Effector memory CD8-positive, alpha-beta T cell (primary cell): ENCODE measurements around the gene PIGA.
"Not testable (repeated sequence)": the region's sequence is repeated elsewhere in the genome, so short reads cannot be mapped to it uniquely, and the experiment has no call there.

Experiments
- ATAC-seq: fragments of 150-1000 bp; cut with Tn5 transposase; replicated peaks from 2 replicates; pipeline ENCODE4 v1.10.0; 2021; ENCODE audit warnings: mild to moderate bottlenecking, moderate library complexity
- DNase-seq, 3 experiments: peaks; one replicate each; pipeline ENCODE4 v3.0.0; 2021
- H3K27ac Mint-ChIP-seq, 2 donors: one replicate each; pipeline ENCODE4 v1.8.0; 2022; ENCODE audit warnings: mild to moderate bottlenecking in 2 of 2, mixed read lengths in 2 of 2, moderate library complexity in 2 of 2
- H3K27me3 Mint-ChIP-seq, 2 donors: one replicate each; pipeline ENCODE4 v1.8.0; 2022; ENCODE audit warnings: mixed read lengths in 2 of 2
- H3K36me3 Mint-ChIP-seq: one replicate; pipeline ENCODE4 v1.8.0; 2022; ENCODE audit warnings: mild to moderate bottlenecking, moderate library complexity, mixed read lengths; ENCODE audit not compliant: insufficient read depth
- H3K4me1 Mint-ChIP-seq, 2 donors: one replicate each; pipeline ENCODE4 v1.8.0; 2022; ENCODE audit warnings: low read depth in 2 of 2, mixed read lengths in 2 of 2
- H3K4me3 Mint-ChIP-seq, 2 donors: one replicate each; pipeline ENCODE4 v1.8.0; 2022; ENCODE audit warnings: mild to moderate bottlenecking in 2 of 2, mixed read lengths in 2 of 2, moderate library complexity in 2 of 2
- H3K9me3 Mint-ChIP-seq, 2 donors: one replicate each; pipeline ENCODE4 v1.8.0; 2022; ENCODE audit warnings: mixed read lengths in 2 of 2

Gene PIGA

DNA sequence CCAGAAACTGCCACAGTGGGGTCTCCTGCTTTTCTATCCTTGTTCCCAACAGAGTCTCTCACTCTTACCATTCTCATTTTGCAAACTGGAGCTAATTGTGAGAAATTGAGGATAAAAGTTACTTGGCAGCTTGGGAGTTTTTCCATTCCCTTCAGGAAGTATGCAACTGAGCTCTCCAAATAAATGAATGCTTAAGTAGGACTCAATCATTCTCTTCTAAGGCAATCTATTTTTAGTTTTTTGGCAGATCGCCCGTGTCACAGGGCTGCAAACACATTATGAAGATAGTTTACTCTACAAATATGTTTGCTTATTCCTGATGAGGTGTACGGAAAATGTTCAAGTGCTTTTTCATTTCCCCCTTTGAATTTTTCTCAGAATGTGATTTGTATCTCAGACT is 25.2 kb downstream of the PIGA start:
- ATAC-seq, result no peak
- Mint-ChIP-seq H3K36me3 (peaks cover 3% of the 10 kb centered on the region), H3K27me3 (no peaks in the 10 kb centered on the region), H3K4me3 (no peak overlapping the region), H3K9me3 (no peaks in the 10 kb centered on the region), H3K4me1 (no peaks in the 10 kb centered on the region), H3K27ac (no peak overlapping the region)
- no peak for DNase-seq

GRCh38 chrX:15305899-15306298 is 29.4 kb downstream of the PIGA start:
- ATAC-seq, H3K4me1 Mint-ChIP-seq, H3K4me3 Mint-ChIP-seq, H3K27me3 Mint-ChIP-seq, H3K9me3 Mint-ChIP-seq, DNase-seq, H3K36me3 Mint-ChIP-seq, H3K27ac Mint-ChIP-seq: not testable (repeated sequence)

DNA sequence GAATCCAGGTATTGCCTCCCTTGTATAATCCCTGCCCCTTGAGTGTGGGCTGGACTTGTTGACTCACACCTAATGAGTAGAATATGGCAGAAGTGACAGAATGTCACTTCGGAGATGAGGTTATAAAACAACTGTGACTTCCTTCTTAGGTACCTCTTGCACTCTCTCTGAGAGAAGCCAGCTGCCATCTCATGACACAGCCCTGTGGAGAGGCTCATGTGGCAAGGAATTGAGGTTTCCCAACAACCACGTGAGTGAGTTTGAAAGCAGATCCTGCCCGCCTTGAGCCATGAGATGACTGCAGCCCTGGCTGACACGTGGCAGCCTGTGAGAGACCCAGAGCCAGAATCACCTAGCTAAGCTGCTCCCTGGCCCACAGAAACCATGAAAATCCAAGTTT is 33.4 kb downstream of the PIGA start:
- Mint-ChIP-seq H3K9me3 (no peaks in the 10 kb centered on the region), H3K4me3 (no peak overlapping the region), H3K27ac (no peak overlapping the region), H3K27me3 (no peaks in the 10 kb centered on the region), H3K4me1 (peaks cover 0 to 4% of the 10 kb centered on the region in 2 donors), H3K36me3 (no peaks in the 10 kb centered on the region)
- ATAC-seq, result peak; percentile 32
- no peak for DNase-seq

GRCh38 chrX:15299941-15300851 is 35.1 kb downstream of the PIGA start:
- no peaks in the 10 kb centered on the region for H3K9me3 Mint-ChIP-seq

DNA sequence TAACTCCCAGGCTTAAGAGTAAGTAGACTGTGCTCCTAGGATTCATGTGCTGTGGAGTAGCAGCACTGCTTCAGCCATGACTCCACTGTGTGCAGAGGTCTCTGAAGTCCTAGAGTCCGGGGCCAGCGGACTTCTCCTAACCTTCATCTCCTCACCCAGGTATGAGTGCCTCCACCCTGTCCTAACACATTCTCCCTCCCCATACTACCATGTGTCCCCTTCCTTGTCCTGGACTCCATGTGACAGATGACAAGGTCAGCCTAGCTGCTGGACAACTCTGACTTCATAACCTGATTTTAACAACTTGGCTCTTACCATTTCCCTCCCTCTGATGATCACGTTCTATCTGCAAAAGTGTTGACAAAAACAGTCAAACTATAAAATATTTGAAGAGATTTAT is 36.5 kb downstream of the PIGA start:
- Mint-ChIP-seq H3K27ac (no peak overlapping the region), H3K9me3 (no peaks in the 10 kb centered on the region), H3K4me1 (peaks cover 0 to 4% of the 10 kb centered on the region in 2 donors), H3K4me3 (no peak overlapping the region), H3K27me3 (no peaks in the 10 kb centered on the region), H3K36me3 (no peaks in the 10 kb centered on the region)
- no peak for ATAC-seq
- no peak for DNase-seq

More at GRCh38 chrX:15299941-15300851, 35.1 kb downstream of the PIGA start:
- H3K27me3 Mint-ChIP-seq, result no peaks in the 10 kb centered on the region
- H3K4me1 Mint-ChIP-seq, result peaks cover 0 to 4% of the 10 kb centered on the region in 2 donors
- DNase-seq (no peak), ATAC-seq (no peak)
- H3K27ac Mint-ChIP-seq, result no peak overlapping the region
- no peaks in the 10 kb centered on the region for H3K36me3 Mint-ChIP-seq
- no peak overlapping the region for H3K4me3 Mint-ChIP-seq

DNA sequence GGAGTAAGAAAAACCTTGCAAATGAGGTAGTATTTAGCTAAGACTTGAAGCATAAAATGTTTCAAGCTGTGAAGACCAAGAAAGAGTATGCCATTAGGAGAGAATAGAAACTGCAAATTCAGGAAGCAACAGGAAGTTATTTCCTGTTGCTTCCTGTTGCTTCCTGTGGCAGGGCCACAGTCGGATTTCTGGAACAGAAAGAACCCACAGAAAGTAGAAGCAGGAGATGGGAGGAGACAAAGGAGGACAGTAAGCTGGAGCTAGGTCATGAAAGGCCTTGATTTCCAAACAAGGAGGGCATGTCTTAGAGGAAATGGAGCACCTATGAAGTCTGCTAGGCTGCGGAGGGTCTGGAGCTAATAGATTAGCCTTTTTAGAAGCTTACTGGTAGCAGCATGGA is 37.1 kb downstream of the PIGA start:
- no peak for DNase-seq
- Mint-ChIP-seq H3K4me1 (peaks cover 0 to 4% of the 10 kb centered on the region in 2 donors), H3K36me3 (no peaks in the 10 kb centered on the region), H3K27ac (no peak overlapping the region), H3K4me3 (no peak overlapping the region), H3K9me3 (no peaks in the 10 kb centered on the region), H3K27me3 (no peaks in the 10 kb centered on the region)
- no peak for ATAC-seq

GRCh38 chrX:15293451-15293850 is 41.9 kb downstream of the PIGA start:
- DNase-seq, result no peak
- ATAC-seq, result no peak
- Mint-ChIP-seq H3K27me3 (no peaks in the 10 kb centered on the region), H3K27ac (no peak overlapping the region), H3K9me3 (no peaks in the 10 kb centered on the region), H3K36me3 (no peaks in the 10 kb centered on the region), H3K4me1 (no peaks in the 10 kb centered on the region), H3K4me3 (no peak overlapping the region)

- no peak for DNase-seq
- H3K4me3 Mint-ChIP-seq, result no peak overlapping the region
- ATAC-seq, result no peak
- no peak overlapping the region for H3K27ac Mint-ChIP-seq
- H3K27me3 Mint-ChIP-seq, result no peaks in the 10 kb centered on the region
- H3K4me1 Mint-ChIP-seq, result no peaks in the 10 kb centered on the region
- H3K36me3 Mint-ChIP-seq, result no peaks in the 10 kb centered on the region
- H3K9me3 Mint-ChIP-seq, result no peaks in the 10 kb centered on the region
These were observed 42.5 kb downstream of the PIGA start for GRCh38 chrX:15292861-15293260.

DNA sequence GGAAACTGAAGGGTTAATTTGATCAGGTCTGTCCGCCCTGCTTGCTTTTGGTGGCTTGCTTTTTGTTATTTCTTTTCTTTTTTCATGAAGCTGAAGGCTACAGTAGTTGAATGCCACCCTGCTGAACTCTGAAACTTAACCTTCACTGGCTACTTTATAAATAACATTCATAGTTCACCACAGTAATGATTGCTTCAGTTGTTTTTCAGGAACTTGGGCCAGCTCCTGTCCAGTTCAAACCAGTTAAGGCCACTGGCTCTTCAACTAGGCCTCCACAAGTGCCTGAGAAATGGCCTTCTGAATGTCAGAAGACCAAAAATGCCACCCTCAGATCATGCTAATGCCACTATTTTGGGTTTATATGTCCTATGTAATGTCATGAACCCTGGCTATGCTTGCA is 57.7 kb downstream of the PIGA start:
- Mint-ChIP-seq H3K9me3 (no peaks in the 10 kb centered on the region), H3K27me3 (peaks cover 6 to 12% of the 10 kb centered on the region in 2 donors), H3K36me3 (no peaks in the 10 kb centered on the region), H3K27ac (no peak overlapping the region), H3K4me1 (no peaks in the 10 kb centered on the region), H3K4me3 (no peak overlapping the region)
- ATAC-seq, result no peak
- DNase-seq, result no peak

- Mint-ChIP-seq H3K27ac (no peak overlapping the region), H3K4me3 (no peak overlapping the region), H3K36me3 (peaks cover under 1% of the 10 kb centered on the region), H3K4me1 (peaks cover 1% of the 10 kb centered on the region in 2 donors), H3K27me3 (peaks cover 0 to under 1% of the 10 kb centered on the region in 2 donors), H3K9me3 (no peaks in the 10 kb centered on the region)
- ATAC-seq (no peak), DNase-seq (no peak)
These were observed 60.4 kb downstream of the PIGA start for GRCh38 chrX:15274946-15275345.

GRCh38 chrX:15273275-15273674 is 62.0 kb downstream of the PIGA start:
- H3K4me3 Mint-ChIP-seq, H3K9me3 Mint-ChIP-seq, H3K4me1 Mint-ChIP-seq, H3K27ac Mint-ChIP-seq, H3K27me3 Mint-ChIP-seq, ATAC-seq, DNase-seq, H3K36me3 Mint-ChIP-seq: not testable (repeated sequence)

DNA sequence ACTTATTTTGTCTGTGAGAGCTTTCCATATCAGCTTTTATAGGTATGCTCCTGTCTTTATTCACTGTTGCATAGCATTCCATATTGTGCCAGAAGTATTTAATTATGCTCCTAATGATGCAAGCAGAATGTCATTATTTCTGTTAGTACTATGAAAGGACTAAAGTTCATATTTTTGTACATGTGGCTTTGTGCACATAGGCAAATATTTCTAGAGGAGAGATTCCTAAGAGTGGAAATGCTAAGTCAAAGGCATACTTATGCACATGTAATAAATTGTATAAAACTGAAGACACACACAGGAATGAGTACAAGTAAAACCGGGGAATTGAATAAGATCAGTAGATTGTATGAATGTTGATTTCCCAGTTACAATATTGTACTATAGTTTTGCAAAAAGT is 63.6 kb downstream of the PIGA start:
- DNase-seq, result no peak
- H3K27me3 Mint-ChIP-seq, result no peaks in the 10 kb centered on the region
- H3K27ac Mint-ChIP-seq, result no peak overlapping the region

DNA sequence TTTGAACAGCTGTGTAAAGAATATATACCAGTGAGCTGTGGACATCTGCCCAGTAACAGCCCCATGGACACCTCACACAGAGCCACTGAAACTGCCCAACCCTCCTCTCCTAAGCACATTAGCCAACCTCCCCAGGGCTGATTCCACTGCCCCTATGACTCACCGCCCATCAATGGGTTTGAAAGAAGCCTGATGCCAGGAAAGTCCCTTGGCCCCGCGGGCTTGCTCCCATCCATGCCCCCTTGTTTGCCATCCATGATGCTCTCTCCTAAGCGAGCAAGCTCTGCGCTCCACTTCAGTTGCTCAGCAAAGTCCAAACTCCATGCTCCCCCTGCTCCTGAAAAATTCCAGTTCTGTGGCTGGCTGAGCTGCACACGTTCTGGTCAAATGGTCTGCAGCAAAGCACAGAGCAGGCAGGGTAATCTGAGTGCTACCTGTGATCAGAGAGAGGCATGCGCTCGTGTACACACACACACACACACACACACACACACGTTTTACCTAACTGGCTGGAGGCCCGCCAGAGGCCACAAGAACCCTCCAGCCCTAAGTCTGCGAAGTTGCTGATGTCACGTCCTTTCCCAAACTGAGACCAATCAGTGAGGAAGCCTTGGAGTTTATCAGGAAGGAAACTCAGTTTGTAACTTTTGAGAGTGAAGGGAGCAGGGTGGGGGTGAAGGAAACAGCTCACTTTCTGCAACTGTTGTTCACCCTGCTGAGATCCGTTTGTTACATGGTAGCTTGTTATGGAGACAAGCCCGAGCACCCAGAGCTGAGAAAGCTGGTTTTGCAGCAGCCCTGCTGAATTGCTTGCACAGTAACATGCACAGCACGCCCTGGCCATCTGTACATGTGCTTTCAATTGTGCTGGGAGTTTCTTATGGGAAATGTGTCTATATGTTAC is 65.5 kb downstream of the PIGA start, which contains the start of gene ASB9:
Gene ASB9 (minus strand): TSS at position 466 of the 904 bp plus-strand sequence. CDS start 209 bp downstream, at position 257.
- H3K4me3 Mint-ChIP-seq, result peak within 1 kb of the TSS; percentile 37 to 58
- peaks cover 2% of the 10 kb centered on the region for H3K36me3 Mint-ChIP-seq
- peaks cover 0 to 5% of the 10 kb centered on the region in 2 donors for H3K27me3 Mint-ChIP-seq
- peak in 1 of 3 experiments; percentile 8 for DNase-seq
- ATAC-seq, result peak; percentile 53
- peak within 1 kb of the TSS; percentile 41 to 57 for H3K27ac Mint-ChIP-seq
- H3K4me1 Mint-ChIP-seq, result peaks cover 4 to 5% of the 10 kb centered on the region in 2 donors
- no peaks in the 10 kb centered on the region for H3K9me3 Mint-ChIP-seq

More for the DNA sequence above, 63.6 kb downstream of the PIGA start:
- Mint-ChIP-seq H3K36me3 (peaks cover 2% of the 10 kb centered on the region), H3K4me1 (peaks cover 4 to 5% of the 10 kb centered on the region in 2 donors), H3K9me3 (no peaks in the 10 kb centered on the region), H3K4me3 (no peak overlapping the region)
- ATAC-seq, result no peak
